WTC11 (cell line): ENCODE measurements around the gene TMEM266. TPM values are rescaled to one million over a fixed set of nuclear protein-coding genes. Genes with fewer than 3 reads are reported as not detected.

Experiments
- ATAC-seq: fragments of 200-7000 bp; cut with Tn5 transposase; 2 replicates; pipeline ENCODE4 v1.10.0; 2021; ENCODE audit warnings: mild to moderate bottlenecking, moderate library complexity
- CTCF ChIA-PET: fragments of 300-600 bp; sonication (Branson Sonifier 250); formaldehyde crosslinking; loops from one replicate; lab custom pipeline; 2021; ENCODE audit warnings: antibody characterized with exemption; lab: Charles Lee
- POLR2A ChIA-PET: fragments of 350-600 bp; sonication (Branson Sonifier 250); formaldehyde crosslinking; loops from one replicate; lab custom pipeline; 2021; ENCODE audit warnings: antibody characterized with exemption; lab: Charles Lee
- DNase-seq: peaks from one replicate; pipeline ENCODE4 v3.0.0; 2021; ENCODE audit warnings: low spot score
- H3K27ac Mint-ChIP-seq: 2 replicates; pipeline ENCODE4 v1.8.0; 2021; ENCODE audit warnings: mixed read lengths
- H3K27me3 Mint-ChIP-seq: 2 replicates; pipeline ENCODE4 v1.8.0; 2021; ENCODE audit warnings: low read depth, mild to moderate bottlenecking, moderate library complexity, mixed read lengths
- H3K36me3 Mint-ChIP-seq: 2 replicates; pipeline ENCODE4 v1.8.0; 2021; ENCODE audit warnings: mixed read lengths
- H3K4me1 Mint-ChIP-seq: 2 replicates; pipeline ENCODE4 v1.8.0; 2022; ENCODE audit warnings: mixed read lengths
- H3K4me3 Mint-ChIP-seq: 2 replicates; pipeline ENCODE4 v1.8.0; 2021; ENCODE audit warnings: mild to moderate bottlenecking, moderate library complexity, mixed read lengths
- H3K9me3 Mint-ChIP-seq: 2 replicates; pipeline ENCODE4 v1.8.0; 2021; ENCODE audit warnings: mixed read lengths
- ATF1 ChIP-seq: sonication (generic); formaldehyde crosslinking; IDR thresholded peaks from 2 replicates; pipeline ENCODE4 v1.8.1; 2023; ENCODE audit warnings: mild to moderate bottlenecking, moderate library complexity, missing genetic modification reagents
- CDX4 ChIP-seq: fragments of 250-450 bp; sonication (Bioruptor Pico); IDR thresholded peaks from 2 replicates; pipeline ENCODE4 v1.9.0; 2021; ENCODE audit warnings: moderate library complexity, mild to moderate bottlenecking, inconsistent platforms, borderline replicate concordance
- CTCF ChIP-seq: fragments of 200-600 bp; IDR thresholded peaks from 2 replicates; pipeline ENCODE4 v1.8.0; 2022; ENCODE audit warnings: antibody characterized with exemption
- EMX1 ChIP-seq: fragments of 250-450 bp; sonication (Bioruptor Pico); IDR thresholded peaks from 2 replicates; pipeline ENCODE4 v1.8.0; 2021; ENCODE audit warnings: mild to moderate bottlenecking
- ETV6 ChIP-seq: sonication (generic); formaldehyde crosslinking; IDR thresholded peaks from 2 replicates; pipeline ENCODE4 v1.8.1; 2022; ENCODE audit warnings: mild to moderate bottlenecking, missing genetic modification reagents
- FOXP4 ChIP-seq: sonication (generic); formaldehyde crosslinking; IDR thresholded peaks from 2 replicates; pipeline ENCODE4 v1.8.0; 2022; ENCODE audit warnings: mild to moderate bottlenecking, missing genetic modification reagents
- HMGA2 ChIP-seq: fragments of 250-450 bp; sonication (Bioruptor Pico); IDR thresholded peaks from 2 replicates; pipeline ENCODE4 v1.4.0; 2021; ENCODE audit warnings: mild to moderate bottlenecking, moderate library complexity
- IRF2 ChIP-seq: sonication (generic); formaldehyde crosslinking; IDR thresholded peaks from 2 replicates; pipeline ENCODE4 v1.8.0; 2022; ENCODE audit warnings: low read depth, missing genetic modification reagents, borderline replicate concordance
- JAZF1 ChIP-seq: fragments of 250-450 bp; sonication (Bioruptor Pico); IDR thresholded peaks from 2 replicates; pipeline ENCODE4 v1.9.0; 2021; ENCODE audit warnings: moderate library complexity, mild to moderate bottlenecking, inconsistent platforms
- SMAD3 ChIP-seq: sonication (generic); formaldehyde crosslinking; IDR thresholded peaks from 2 replicates; pipeline ENCODE4 v1.8.0; 2022; ENCODE audit warnings: missing genetic modification reagents, mild to moderate bottlenecking, borderline replicate concordance
- SOX15 ChIP-seq: fragments of 250-450 bp; sonication (Bioruptor Pico); IDR thresholded peaks from 2 replicates; pipeline ENCODE4 v1.9.0; 2021; ENCODE audit warnings: mild to moderate bottlenecking
- SP1 ChIP-seq: sonication (generic); formaldehyde crosslinking; conservative IDR thresholded peaks from 2 replicates; pipeline ENCODE4 v1.8.1; 2022; ENCODE audit warnings: missing genetic modification reagents
- ZNF219 ChIP-seq: sonication (generic); formaldehyde crosslinking; IDR thresholded peaks from 2 replicates; pipeline ENCODE4 v1.8.0; 2023; ENCODE audit warnings: missing genetic modification reagents, mild to moderate bottlenecking, borderline replicate concordance
- total RNA-seq: library from RNA; stranded (reverse); gene quantifications from 3 replicates; pipeline ENCODE4 v1.2.3, GENCODE V29; 2021
- TF ChIP-seq, protein P1 (sequence below): fragments of 250-450 bp; sonication (Bioruptor Pico); IDR thresholded peaks from 2 replicates; pipeline ENCODE4 v2.1.2; 2022; ENCODE audit warnings: mild to moderate bottlenecking, moderate library complexity
- TF ChIP-seq, protein P2 (sequence below): sonication (generic); formaldehyde crosslinking; IDR thresholded peaks from 2 replicates; pipeline ENCODE4 v1.8.1; 2023; ENCODE audit warnings: mild to moderate bottlenecking, missing genetic modification reagents
- TF ChIP-seq, protein P3 (sequence below): sonication (generic); formaldehyde crosslinking; IDR thresholded peaks from 2 replicates; pipeline ENCODE4 v1.8.1; 2022; ENCODE audit warnings: mild to moderate bottlenecking, moderate library complexity, missing genetic modification reagents
- TF ChIP-seq, protein P4 (sequence below): sonication (generic); formaldehyde crosslinking; IDR thresholded peaks from 2 replicates; pipeline ENCODE4 v1.8.0; 2022; ENCODE audit warnings: mild to moderate bottlenecking, missing genetic modification reagents
- TF ChIP-seq, protein P5 (sequence below): fragments of 250-450 bp; sonication (Bioruptor Pico); IDR thresholded peaks from 2 replicates; pipeline ENCODE4 v1.8.0; 2021; ENCODE audit warnings: mild to moderate bottlenecking
- TF ChIP-seq, protein P6 (sequence below): sonication (generic); formaldehyde crosslinking; conservative IDR thresholded peaks from 2 replicates; pipeline ENCODE4 v1.8.1; 2022; ENCODE audit warnings: mild to moderate bottlenecking, missing genetic modification reagents

TMEM266 gene
- total RNA-seq, 1 experiment from 2014 or later = 8.6 TPM

DNA sequence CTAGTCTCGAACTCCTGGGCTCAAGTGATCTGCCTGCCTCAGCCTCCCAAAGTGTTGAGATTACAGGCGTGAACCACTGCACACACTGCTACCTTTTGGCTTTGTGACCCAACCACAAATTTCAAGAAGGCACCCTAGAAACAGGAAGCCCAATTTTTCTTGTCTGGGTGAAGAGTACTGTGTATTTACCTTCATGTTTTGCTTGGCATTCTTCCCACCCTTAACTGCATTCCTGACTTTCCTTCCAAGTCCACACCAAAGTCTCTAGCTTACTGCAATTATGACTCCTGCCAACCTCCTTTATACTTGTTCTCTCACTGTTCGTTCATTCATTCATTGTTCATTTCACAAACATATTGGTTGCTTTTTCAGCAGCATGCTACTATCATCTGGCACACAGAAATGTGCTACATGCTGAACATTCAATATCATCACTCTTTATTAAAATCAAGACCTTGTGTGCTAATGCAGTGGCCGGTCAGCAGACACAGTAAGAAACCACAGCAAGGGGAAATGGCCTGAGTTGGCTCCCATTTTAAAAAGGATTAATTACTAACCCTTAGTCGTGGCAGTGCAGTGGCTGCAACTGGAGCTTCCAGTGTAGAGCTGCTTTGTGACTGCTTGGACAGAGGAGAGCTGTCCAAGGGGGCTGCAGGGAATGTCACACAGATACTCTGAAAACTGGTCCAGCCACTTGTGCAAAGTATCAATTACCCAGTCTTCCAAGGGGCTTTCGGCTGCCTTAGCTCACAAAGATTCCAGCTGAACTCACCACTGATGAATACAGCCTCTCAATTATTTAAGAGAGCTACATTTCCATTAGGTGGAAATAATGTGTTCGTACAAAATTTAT, 157.5 kb downstream of the TMEM266 start:
- ATAC-seq = no peak
- POLR2A ChIA-PET = no interaction called here
- H3K27ac Mint-ChIP-seq = peak overlapping the region; percentile 10
- CTCF ChIA-PET = no interaction called here
- no peak for TF ChIP-seq FOXP4
- H3K9me3 Mint-ChIP-seq = peaks cover 19% of the 10 kb centered on the region
- no peaks in the 10 kb centered on the region for H3K4me1 Mint-ChIP-seq
- peaks cover 17% of the 10 kb centered on the region for H3K36me3 Mint-ChIP-seq
- DNase-seq = no peak
- no peaks in the 10 kb centered on the region for H3K27me3 Mint-ChIP-seq
- no peak overlapping the region for H3K4me3 Mint-ChIP-seq

DNA sequence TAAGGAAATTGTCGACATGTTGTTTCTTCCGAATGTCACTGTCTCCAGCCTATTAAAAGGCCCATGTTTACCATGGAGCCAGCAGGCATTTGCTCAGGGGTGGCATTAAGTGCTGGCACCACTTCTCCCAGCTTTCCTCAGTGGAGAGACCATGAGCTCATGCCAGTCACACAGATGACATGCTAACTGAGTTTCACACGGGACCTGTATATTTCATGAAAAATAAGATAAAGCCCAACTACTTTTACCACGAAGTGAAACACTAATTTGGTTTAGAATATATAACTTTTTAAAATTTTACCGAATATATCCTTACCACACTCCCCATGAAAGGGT, 158.1 kb downstream of the TMEM266 start:
- no peak for ATAC-seq
- Mint-ChIP-seq H3K27me3 (no peaks in the 10 kb centered on the region), H3K9me3 (peaks cover 19% of the 10 kb centered on the region), H3K4me1 (no peaks in the 10 kb centered on the region), H3K36me3 (peaks cover 17% of the 10 kb centered on the region), H3K27ac (no peak overlapping the region), H3K4me3 (no peak overlapping the region)
- DNase-seq = no peak
- TF ChIP-seq ETV6 (CRISPR knock-in tag) (no peak), ATF1 (CRISPR knock-in tag) (no peak), SP1 (CRISPR knock-in tag) (no peak), HMGA2 (CRISPR knock-in tag) (no peak), SMAD3 (CRISPR knock-in tag) (no peak), CTCF (no peak)
- TF ChIP-seq, protein P1, sequence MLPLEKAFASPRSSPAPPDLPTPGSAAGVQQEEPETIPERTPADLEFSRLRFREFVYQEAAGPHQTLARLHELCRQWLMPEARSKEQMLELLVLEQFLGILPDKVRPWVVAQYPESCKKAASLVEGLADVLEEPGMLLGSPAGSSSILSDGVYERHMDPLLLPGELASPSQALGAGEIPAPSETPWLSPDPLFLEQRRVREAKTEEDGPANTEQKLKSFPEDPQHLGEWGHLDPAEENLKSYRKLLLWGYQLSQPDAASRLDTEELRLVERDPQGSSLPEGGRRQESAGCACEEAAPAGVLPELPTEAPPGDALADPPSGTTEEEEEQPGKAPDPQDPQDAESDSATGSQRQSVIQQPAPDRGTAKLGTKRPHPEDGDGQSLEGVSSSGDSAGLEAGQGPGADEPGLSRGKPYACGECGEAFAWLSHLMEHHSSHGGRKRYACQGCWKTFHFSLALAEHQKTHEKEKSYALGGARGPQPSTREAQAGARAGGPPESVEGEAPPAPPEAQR (CRISPR knock-in tag) = no peak
- TF ChIP-seq, protein P2, sequence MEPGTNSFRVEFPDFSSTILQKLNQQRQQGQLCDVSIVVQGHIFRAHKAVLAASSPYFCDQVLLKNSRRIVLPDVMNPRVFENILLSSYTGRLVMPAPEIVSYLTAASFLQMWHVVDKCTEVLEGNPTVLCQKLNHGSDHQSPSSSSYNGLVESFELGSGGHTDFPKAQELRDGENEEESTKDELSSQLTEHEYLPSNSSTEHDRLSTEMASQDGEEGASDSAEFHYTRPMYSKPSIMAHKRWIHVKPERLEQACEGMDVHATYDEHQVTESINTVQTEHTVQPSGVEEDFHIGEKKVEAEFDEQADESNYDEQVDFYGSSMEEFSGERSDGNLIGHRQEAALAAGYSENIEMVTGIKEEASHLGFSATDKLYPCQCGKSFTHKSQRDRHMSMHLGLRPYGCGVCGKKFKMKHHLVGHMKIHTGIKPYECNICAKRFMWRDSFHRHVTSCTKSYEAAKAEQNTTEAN (CRISPR knock-in tag) = no peak
- TF ChIP-seq, protein P3, sequence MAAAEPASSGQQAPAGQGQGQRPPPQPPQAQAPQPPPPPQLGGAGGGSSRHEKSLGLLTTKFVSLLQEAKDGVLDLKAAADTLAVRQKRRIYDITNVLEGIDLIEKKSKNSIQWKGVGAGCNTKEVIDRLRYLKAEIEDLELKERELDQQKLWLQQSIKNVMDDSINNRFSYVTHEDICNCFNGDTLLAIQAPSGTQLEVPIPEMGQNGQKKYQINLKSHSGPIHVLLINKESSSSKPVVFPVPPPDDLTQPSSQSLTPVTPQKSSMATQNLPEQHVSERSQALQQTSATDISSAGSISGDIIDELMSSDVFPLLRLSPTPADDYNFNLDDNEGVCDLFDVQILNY (CRISPR knock-in tag) = no peak
- ChIA-PET POLR2A (no interaction called here), CTCF (no interaction called here)

DNA sequence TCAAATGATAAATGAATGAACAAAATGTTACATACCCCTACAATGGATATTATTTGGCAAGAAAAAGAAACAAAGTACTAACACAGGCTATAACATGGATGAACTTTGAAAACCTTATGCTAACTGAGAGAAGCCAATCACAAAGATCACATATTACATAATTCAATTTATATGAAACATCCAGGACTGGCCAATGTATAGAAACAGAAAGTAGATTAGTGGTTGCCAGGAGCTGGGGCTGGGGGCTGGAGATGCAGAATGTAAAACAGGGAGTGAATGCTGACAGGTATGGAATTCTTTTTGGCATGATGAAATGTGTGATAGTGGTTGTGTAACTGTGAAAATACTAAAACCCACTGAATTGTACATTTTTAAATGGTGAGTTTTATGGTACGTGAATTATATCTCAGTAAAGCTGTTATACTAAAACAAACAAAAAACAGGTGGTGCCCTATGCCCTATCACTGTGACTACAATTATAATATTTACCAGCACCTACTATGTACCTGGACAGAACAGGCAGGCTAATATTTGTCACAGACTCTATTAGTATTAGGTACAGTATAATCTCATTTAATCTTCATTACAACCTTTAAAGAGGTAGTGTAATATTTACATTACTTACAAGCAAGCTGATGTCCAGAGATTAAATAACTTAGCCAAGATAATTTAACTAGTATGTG, 161.4 kb downstream of the TMEM266 start:
- Mint-ChIP-seq H3K27me3 (no peaks in the 10 kb centered on the region), H3K4me1 (no peaks in the 10 kb centered on the region), H3K4me3 (no peak overlapping the region), H3K27ac (no peak overlapping the region), H3K9me3 (peaks cover 19% of the 10 kb centered on the region), H3K36me3 (peaks cover 17% of the 10 kb centered on the region)
- DNase-seq = no peak
- ChIA-PET CTCF (no interaction called here), POLR2A (no interaction called here)
- ATAC-seq = no peak
- no peak for TF ChIP-seq JAZF1 (CRISPR knock-in tag)
- no peak for TF ChIP-seq SOX15 (CRISPR knock-in tag)
- TF ChIP-seq, protein P4, sequence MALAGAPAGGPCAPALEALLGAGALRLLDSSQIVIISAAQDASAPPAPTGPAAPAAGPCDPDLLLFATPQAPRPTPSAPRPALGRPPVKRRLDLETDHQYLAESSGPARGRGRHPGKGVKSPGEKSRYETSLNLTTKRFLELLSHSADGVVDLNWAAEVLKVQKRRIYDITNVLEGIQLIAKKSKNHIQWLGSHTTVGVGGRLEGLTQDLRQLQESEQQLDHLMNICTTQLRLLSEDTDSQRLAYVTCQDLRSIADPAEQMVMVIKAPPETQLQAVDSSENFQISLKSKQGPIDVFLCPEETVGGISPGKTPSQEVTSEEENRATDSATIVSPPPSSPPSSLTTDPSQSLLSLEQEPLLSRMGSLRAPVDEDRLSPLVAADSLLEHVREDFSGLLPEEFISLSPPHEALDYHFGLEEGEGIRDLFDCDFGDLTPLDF (CRISPR knock-in tag) = no peak
- no peak for TF ChIP-seq CDX4 (CRISPR knock-in tag)
- TF ChIP-seq ZNF219 (CRISPR knock-in tag) = no peak
- TF ChIP-seq, protein P5, sequence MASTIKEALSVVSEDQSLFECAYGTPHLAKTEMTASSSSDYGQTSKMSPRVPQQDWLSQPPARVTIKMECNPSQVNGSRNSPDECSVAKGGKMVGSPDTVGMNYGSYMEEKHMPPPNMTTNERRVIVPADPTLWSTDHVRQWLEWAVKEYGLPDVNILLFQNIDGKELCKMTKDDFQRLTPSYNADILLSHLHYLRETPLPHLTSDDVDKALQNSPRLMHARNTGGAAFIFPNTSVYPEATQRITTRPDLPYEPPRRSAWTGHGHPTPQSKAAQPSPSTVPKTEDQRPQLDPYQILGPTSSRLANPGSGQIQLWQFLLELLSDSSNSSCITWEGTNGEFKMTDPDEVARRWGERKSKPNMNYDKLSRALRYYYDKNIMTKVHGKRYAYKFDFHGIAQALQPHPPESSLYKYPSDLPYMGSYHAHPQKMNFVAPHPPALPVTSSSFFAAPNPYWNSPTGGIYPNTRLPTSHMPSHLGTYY = no peak
- TF ChIP-seq IRF2 = no peak
- TF ChIP-seq, protein P6, sequence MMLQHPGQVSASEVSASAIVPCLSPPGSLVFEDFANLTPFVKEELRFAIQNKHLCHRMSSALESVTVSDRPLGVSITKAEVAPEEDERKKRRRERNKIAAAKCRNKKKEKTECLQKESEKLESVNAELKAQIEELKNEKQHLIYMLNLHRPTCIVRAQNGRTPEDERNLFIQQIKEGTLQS (CRISPR knock-in tag) = no peak
- TF ChIP-seq EMX1 (CRISPR knock-in tag) = no peak
